ENCODE measurements around the gene IRF3.

- no peak for TF ChIP-seq CTCF (IDR thresholded peaks at IDR 0.05)
- no peak for TF ChIP-seq POLR2A (IDR thresholded peaks at IDR 0.05)
Measured at GRCh38 chr19:49656456-49657109, 9.1 kb downstream of the IRF3 start.
